Esophagus mucosa (tissue), 1 donor: Measurements from ENCODE around the gene HERC6. TPM values are rescaled to one million over a fixed set of nuclear protein-coding genes. Genes with fewer than 3 reads are reported as not detected.
A peak's percentile ranks its signal among the peaks of the same experiment; 100 is the strongest.
"Not testable (repeated sequence)": the region's sequence is repeated elsewhere in the genome, so short reads cannot be mapped to it uniquely, and the experiment has no call there.

ENCODE experiments used
- ATAC-seq: fragments of 200-7000 bp; cut with Tn5 transposase; one replicate; pipeline ENCODE4 v1.9.1; 2020
- total RNA-seq: library from RNA; stranded (reverse); gene quantifications from one replicate; pipeline ENCODE4 v1.2.4, GENCODE V29; 2023
- donor health status: DM: yes; HTN: yes; CAD: no.

HERC6 gene
- total RNA-seq, 1 donor from 2014 or later: 19.5 TPM

GRCh38 chr4:88391703-88392102, 13.1 kb downstream of the HERC6 start:
- no peak for ATAC-seq

DNA sequence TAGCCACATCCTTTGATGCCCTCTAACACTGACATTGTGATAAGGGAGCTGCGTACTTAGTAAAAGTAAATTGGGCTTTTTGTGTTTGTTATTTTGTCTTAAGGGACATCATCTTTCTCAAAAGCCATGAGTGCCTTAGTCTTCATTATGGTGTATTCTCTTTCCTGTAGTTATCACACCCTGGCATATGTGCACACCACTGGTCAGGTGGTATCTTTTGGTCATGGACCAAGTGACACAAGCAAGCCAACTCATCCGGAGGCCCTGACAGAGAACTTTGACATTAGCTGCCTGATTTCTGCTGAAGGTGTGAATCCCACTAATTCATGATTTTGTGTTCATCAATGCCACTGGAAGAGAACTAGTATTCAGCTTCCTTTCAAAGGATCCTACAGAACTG, 18.0 kb downstream of the HERC6 start:
- ATAC-seq: no peak

DNA sequence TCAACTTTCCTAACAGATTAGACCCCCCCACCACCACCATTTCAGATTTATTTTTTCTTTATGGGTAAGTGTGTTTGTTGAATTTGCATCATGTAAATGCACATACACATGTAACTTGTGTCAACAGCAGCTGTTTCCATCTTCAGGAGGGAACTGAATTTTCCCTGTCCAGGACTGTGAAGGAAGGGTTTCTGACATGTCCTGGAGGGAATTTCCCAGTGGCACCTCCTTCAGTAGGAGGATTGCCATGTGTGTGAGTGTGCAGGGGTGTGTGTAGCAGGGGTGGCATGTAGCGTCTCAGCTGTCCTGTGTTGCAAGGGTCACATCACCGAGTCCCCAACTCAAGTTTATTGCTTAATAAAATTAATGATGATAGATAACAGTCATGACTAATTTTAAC, 19.7 kb downstream of the HERC6 start:
- ATAC-seq: no peak

DNA sequence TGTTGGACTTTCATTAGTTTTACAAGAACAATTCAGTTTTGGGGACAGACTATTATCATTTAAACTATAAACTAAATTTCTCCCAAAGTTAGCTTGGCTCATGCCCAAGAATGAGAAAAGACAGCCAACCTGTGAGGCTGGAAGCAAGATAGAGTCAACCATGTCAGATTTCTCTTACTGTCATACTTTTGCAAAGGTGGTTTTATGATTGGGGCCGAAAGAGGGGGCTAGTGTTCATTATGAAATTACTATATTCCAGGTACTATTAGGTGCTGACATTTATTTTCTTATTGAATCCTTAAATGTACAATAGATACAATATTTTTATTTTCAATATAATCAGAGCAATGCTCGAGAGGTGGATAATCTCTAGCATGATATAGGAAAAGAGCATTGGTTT, 30.6 kb downstream of the HERC6 start:
- ATAC-seq: no peak

GRCh38 chr4:88409789-88410188, 31.1 kb downstream of the HERC6 start:
- no peak for ATAC-seq

DNA sequence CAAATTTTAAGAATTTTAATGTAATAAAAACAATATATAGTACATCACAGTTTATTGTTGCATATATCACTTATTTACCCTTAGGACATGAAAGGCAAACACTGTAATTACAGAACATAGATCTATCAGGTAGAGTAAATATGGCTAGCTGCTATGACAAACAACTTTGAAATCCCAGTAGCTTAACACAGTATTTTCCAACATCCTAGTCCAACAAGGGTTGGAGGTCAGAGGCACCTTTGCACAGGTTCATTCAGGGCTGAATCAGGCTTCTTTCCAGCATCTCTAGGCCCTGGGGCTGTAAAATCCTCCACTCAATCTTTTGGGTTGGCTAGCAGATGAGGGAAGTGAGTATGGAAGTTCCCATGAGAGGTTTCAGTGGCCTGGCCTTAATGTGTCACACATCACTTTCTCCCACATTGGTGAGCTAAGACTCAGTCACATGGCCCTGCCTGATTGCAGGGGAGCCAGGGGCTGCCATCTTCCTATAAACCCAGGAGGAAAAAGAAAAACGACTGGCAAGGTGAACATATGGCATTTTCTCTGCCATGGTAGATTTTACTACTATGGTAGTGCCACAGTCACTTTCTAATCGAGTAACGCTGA, 32.9 kb downstream of the HERC6 start:
- ATAC-seq: no peak

GRCh38 chr4:88413801-88414200, 35.1 kb downstream of the HERC6 start:
- no peak for ATAC-seq

DNA sequence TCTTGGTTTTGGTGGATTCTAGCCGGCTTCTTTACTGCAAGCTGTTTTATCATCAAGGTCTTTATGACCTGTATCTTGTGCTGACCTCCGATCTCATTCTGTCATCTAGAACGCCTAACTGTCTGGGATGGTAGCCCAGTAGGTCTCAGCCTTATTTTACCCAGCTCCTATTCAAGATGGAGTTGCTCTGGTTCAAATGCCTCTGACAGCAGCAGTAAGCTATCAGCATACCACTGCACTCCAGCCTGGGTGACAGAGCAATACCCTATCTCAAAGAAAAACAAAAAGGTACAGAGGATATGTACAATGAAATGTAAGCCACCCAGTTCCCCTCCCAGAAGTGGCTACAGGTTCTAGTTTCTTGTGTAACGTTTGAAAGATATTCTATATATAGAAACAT, 36.1 kb downstream of the HERC6 start:
- ATAC-seq: no peak

GRCh38 chr4:88415982-88416381, 37.3 kb downstream of the HERC6 start:
- peak; percentile 54 for ATAC-seq

DNA sequence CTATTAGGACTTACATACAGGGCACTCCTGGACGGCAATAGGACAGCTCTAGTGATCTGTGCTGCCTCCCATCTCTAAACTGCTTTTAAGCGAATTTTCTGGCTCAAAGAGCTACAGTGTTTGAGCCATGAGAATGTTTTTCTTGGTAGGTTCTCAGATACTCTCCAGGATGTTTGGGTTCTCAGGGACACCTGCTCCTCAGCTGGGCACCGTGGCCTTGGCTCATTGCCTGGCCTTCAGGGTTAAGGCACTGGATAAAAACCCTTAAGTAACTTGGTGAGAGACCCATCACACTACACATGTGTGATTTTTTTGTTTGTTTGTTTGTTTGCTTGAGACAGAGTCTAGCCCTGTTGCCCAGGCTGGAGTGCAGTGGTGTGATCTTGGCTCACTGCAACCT, 39.8 kb downstream of the HERC6 start:
- no peak for ATAC-seq

DNA sequence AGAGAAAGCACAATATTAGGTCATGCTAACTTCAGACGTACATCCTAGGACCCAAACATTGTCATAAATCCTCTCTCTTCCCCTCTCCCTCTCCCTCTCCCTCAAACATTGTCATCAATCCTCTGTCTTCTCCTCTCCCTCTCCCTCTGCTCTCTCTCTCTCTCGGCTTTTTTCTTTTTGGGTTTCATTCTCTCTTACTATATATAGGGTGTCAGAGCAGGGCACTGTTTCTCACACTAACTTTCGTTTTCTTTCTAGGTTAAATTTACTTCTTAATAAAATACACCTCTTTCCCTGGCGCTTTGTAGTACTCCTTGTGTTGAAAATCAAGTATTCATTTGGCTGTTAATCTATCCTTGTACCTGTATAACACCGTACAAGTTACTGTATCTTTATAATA, 41.2 kb downstream of the HERC6 start:
- ATAC-seq: no peak

DNA sequence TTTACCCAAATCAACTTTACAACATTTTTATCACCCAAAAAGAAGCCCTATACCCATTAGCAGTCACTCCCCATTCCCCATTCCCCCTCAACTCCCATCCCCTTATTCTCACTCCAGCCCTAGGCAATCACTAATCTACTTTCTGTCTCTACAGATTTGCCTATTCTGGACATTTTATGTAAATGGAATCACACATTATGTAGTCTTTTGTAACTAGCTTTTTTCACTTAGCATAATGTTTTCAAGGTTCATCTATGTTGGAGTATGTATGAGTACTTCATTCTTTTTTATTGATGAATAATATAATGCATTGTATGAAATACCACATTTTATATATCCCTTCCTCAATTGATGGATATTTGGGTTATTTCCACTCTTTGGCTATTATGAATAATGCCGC, 42.2 kb downstream of the HERC6 start:
- no peak for ATAC-seq

GRCh38 chr4:88422403-88422802, 43.8 kb downstream of the HERC6 start:
- ATAC-seq: no peak

- no peak for ATAC-seq
Measured at GRCh38 chr4:88429401-88429800, 50.7 kb downstream of the HERC6 start.

DNA sequence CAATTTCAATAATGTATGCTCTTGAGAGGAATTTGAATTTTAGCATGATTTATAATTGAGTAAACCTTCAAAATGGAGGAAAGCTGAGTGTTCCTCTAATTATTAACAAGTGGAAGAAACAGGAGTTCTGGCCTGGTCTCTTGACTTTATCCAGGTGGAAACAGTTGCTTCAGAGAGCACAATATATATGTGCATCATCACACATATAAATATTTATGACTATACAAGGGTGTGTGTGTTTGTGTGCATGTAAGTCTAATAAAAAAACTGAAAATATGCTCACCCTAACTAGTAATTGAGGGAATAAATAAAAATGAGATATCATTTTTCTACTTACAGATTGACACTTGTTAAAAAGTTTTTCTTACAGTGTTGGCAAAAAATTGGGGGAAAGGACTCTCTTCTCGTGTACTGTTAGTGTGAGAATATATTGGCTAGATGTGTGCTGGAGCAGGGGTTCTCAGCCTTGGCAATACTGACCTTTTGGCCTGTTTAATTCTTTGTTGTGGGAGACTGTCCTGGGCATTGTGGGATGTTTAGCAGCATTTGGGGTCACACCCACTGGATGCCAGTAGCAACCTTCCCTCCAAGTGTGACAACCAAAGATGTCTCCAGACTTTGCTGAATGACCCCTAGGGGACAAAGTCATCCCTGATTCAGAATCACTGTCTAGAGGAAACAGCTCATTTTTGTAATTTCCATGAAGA, 57.5 kb downstream of the HERC6 start:
- ATAC-seq: no peak

DNA sequence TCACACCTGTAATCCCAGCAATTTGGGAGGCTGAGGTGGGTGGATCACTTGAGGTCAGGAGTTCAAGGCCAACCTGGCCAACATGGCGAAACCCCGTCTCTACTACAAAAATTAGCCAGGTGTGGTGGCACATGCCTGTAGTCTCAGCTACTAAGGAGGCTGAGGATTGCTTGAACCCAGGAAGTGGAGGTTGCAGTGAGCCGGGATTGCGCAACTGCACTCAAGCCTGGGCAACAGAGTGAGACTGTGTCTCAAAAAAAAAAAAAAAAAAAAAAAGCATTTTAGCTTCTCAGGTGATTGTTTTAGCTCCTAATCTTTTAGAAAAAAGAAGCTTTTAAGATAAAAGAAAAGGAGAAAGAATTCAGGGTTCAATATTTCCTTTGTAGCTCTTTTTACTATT, 59.2 kb downstream of the HERC6 start:
- ATAC-seq: not testable (repeated sequence)

DNA sequence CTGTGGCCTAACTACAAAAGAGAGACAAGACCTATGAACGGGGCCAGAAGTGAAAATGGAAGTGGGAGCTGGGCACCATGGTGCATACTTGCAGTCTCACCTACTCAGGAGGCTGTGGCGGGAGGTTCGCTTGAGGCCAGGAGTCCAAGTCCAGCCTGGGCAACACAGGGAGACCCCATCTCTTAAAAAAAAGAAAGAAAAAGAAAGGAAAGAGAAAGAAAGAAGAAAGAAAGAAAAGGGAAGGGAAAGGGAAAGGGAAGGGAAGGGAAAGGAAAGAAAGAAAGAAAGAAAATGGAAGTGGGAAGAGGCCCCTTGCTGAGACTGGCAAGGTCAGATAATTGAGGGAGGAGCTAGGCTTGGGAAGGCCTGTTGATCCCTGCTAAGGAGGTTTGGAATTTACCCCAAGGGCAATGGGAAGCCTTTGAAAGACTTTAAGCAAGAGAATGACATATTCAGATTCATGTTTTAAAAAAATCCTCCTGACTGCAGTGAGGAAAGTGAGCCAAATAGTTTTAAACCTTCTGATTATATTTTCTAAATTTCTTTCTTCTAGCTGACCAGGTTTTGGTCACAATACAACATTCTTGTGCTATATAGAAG, 60.6 kb downstream of the HERC6 start:
- no peak for ATAC-seq

- no peak for ATAC-seq
Measured at GRCh38 chr4:88440146-88440545, 61.5 kb downstream of the HERC6 start.

DNA sequence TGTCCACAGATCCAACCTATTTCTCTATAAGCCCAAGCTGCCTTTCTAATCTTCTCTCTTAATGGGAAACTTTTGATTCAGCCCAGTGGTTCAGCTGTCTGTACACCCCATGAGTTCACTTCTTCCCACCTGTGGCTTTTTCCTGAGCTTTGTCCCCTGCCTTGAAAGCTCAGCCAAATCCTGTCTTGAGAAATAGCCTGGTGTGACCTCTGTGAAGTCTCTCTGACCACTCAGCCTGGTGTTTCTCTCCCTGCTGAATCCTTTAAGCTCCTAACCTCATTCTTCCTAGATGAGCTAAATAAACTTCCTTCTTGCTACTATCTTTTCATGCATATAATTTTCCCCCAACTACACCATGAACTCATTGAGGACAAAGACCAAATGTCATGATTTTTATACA, 63.0 kb downstream of the HERC6 start:
- no peak for ATAC-seq

GRCh38 chr4:88442689-88443191, 64.1 kb downstream of the HERC6 start:
- peak; percentile 38 for ATAC-seq

GRCh38 chr4:88443486-88443885, 64.8 kb downstream of the HERC6 start:
- ATAC-seq: no peak

DNA sequence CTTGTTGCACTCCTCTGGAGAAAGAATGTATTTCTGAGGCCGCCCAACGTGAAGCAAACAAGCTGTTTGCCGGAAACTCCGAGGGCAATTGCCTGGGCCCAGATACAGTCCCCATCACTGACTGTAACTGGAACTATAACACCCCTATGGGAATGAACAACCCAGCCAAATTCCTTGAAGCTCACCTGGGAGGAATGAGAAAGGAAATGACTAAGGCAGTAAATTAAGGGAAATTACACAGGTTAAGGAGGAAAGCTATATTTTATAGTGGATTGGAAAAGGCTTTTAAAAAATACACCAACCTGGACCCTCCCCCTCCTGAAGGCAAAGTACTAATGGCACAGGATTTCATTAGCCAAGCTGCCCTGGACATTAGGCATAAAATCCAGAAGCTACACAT, 66.6 kb downstream of the HERC6 start:
- no peak for ATAC-seq

GRCh38 chr4:88446124-88446523, 67.5 kb downstream of the HERC6 start:
- ATAC-seq: no peak
